ENCODE results near the gene PCDHGB4.
A peak's percentile ranks its signal among the peaks of the same experiment; 100 is the strongest.
"Not testable (repeated sequence)": the region's sequence is repeated elsewhere in the genome, so short reads cannot be mapped to it uniquely, and the experiment has no call there.

Gene PCDHGB4

DNA sequence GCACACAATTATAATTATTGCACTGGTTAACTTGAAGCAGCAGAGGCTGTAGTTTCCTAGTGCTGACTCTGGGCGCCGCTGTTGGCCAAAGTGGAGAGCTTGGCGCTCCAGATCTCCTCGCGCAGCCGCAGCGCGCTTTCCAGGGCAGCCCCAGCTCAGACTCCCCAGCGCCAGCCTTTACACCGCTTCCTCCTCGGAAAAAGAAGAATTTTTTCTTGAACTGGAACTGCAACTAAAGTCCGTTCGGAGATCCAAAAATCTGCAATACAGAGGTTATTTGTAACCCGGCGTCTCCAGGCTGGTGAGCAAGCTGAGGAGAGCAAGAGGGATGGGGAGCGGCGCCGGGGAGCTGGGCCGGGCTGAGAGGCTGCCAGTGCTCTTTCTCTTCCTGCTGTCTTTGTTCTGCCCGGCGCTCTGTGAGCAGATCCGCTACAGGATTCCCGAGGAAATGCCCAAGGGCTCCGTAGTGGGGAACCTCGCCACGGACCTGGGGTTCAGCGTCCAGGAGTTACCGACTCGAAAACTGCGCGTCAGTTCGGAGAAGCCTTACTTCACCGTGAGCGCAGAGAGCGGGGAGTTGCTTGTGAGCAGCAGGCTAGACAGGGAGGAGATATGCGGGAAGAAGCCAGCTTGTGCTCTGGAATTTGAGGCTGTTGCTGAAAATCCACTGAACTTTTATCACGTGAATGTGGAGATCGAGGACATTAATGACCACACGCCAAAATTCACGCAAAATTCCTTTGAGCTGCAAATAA lies at the start of gene PCDHGB4:
TSS of gene PCDHGB4 (plus strand) at position 142 of the 755 bp plus-strand sequence. CDS start at position 329, 187 bp downstream.
- DNase-seq = not testable (repeated sequence)

DNA sequence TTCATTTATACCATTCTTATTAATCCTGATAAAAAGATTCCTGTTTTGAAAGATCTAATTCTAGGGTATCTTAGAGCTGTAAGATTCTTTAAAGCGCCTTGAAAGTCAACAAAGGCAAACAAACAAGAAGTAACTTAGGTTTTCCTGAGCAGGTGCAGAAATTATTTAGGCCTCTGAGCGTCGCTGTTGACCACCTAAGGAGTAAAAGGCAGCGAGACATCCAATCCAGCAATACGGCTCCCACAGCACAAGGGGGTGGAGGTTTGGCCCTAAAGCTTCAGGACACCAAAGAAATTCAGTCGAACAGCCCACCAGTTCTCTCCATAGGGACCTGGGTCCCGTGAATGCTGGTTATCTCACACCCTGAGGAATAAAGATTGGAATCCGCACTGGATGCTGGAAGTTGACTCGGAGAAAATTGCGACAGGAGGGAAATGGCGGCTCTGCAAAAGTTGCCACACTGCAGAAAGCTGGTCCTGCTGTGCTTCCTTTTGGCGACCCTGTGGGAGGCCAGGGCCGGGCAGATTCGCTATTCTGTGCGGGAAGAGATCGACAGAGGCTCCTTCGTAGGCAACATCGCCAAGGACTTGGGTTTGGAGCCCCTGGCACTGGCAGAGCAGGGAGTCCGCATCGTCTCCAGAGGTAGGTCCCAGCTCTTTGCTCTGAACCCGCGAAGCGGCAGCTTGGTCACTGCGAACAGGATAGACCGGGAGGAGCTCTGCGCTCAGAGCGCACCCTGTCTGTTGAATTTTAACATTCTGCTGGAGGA lies 48.8 kb upstream of the PCDHGB4 start, which contains the start of gene PCDHGA2:
TSS of gene PCDHGA2 (plus strand) at position 223 of the 769 bp plus-strand sequence.
- no peak for DNase-seq

- DNase-seq = not testable (repeated sequence)
These were observed 46.6 kb upstream of the PCDHGB4 start for GRCh38 chr5:141340781-141341354.

GRCh38 chr5:141342773-141343172 lies 44.7 kb upstream of the PCDHGB4 start:
- DNase-seq = no peak

- DNase-seq = no peak
These were observed 44.1 kb upstream of the PCDHGB4 start, which contains the start of gene PCDHGA3 for GRCh38 chr5:141343242-141343952. TSS of gene PCDHGA3 (plus strand) at chr5:141343829. CDS start at chr5:141344034, 205 bp downstream.

DNA sequence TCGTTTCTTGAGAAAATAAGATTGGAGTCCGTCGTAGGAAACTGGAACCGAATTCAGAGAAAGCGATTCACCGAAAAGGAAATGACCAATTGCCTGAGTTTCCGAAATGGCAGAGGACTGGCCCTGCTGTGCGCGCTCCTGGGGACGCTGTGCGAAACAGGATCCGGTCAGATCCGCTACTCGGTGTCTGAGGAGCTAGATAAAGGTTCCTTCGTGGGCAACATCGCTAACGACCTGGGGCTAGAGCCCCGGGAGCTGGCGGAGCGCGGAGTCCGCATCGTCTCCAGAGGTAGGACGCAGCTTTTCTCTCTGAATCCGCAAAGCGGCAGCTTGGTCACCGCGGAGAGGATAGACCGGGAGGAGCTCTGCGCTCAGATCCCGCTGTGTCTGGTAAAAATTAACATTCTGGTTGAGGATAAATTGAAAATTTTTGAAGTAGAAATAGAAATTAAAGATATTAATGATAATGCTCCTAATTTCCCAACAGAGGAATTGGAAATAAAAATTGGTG lies 43.5 kb upstream of the PCDHGB4 start:
- no peak for DNase-seq

GRCh38 chr5:141345327-141345726 lies 42.2 kb upstream of the PCDHGB4 start:
- no peak for DNase-seq

GRCh38 chr5:141346017-141346416 lies 41.5 kb upstream of the PCDHGB4 start:
- not testable (repeated sequence) for DNase-seq

DNA sequence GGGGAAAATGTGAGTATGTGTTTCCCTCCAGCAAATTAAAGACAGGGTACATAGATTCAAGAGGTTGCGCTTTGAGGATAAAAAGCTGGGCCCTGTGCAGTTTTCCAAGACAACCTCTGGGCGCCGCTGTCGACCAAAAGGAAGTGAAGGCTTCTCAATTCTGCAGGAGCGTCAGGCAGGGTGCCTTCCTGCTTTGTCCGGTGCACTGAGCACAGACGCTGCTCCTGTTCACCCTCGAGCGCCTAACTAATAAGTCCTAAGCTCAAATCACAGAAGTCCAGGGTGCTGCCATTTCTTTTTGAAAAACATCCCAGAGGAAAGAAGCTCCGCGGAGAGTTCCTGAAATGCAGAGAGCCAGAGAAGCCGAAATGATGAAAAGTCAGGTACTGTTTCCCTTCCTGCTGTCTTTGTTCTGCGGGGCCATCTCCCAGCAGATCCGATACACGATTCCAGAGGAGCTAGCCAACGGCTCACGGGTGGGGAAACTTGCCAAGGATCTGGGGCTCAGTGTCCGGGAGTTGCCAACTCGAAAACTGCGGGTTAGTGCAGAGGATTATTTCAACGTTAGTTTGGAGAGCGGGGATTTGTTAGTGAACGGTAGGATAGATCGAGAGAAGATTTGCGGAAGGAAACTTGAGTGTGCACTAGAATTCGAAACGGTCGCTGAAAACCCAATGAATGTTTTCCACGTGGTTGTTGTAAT lies 37.4 kb upstream of the PCDHGB4 start, which contains the start of gene PCDHGB1:
TSS of gene PCDHGB1 (plus strand) at position 183 of the 703 bp plus-strand sequence. CDS start at position 345, 162 bp downstream.
- peak; percentile 48 for DNase-seq

GRCh38 chr5:141351591-141351990 lies 35.9 kb upstream of the PCDHGB4 start:
- no peak for DNase-seq

- no peak for DNase-seq
These were observed 32.5 kb upstream of the PCDHGB4 start, which contains the start of gene PCDHGA4 for GRCh38 chr5:141354900-141355469. TSS of gene PCDHGA4 (plus strand) at chr5:141355021. CDS start at chr5:141355108, 87 bp downstream.

- no peak for DNase-seq
These were observed 31.9 kb upstream of the PCDHGB4 start for GRCh38 chr5:141355641-141356040.

DNA sequence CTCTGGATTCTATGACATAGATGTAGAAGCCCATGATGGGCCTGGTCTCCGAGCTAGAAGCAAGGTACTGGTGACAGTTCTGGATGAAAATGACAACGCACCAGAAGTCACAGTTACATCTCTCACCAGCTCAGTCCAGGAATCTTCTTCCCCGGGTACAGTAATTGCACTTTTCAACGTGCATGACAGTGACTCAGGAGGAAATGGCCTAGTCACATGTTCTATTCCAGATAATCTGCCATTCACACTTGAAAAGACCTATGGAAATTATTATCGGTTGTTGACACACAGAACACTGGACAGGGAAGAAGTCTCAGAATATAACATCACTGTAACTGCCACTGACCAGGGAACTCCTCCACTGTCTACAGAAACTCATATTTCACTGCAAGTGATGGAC lies 31.4 kb upstream of the PCDHGB4 start:
- no peak for DNase-seq

- DNase-seq = no peak
These were observed 30.5 kb upstream of the PCDHGB4 start for GRCh38 chr5:141356950-141357349.

- DNase-seq = peak; percentile 18
These were observed 27.6 kb upstream of the PCDHGB4 start, which contains the start of gene PCDHGB2 for GRCh38 chr5:141359790-141360426. TSS of gene PCDHGB2 (plus strand) at chr5:141359994. CDS start at chr5:141360136, 142 bp downstream.

GRCh38 chr5:141360685-141361084 lies 26.8 kb upstream of the PCDHGB4 start:
- no peak for DNase-seq

- DNase-seq = no peak
These were observed 24.8 kb upstream of the PCDHGB4 start for GRCh38 chr5:141362719-141363118.

DNA sequence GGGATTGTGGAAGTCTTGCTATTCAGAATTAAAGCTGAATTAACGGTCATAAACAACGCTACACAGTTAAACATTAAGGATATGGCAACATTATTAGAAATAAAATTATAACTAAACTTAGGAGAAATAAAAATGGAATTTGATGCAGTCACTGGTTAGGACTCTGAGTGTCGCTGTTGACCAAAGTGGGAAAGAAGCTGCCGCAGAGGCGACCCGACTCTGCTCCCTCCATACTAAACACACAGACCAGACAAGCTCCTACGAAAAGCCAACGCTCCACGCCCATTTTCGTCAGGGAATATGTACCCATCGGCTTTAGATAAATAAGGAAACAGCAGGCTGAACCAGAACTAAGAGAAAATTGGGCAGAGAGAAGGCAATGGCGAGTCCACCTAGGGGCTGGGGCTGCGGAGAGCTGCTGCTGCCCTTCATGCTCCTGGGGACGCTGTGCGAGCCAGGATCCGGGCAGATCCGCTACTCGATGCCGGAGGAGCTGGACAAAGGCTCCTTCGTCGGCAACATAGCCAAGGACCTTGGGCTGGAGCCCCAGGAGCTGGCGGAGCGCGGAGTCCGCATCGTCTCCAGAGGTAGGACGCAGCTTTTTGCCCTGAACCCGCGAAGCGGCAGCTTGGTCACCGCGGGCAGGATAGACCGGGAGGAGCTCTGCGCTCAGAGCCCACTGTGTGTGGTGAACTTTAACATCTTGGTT lies 23.4 kb upstream of the PCDHGB4 start, which contains the start of gene PCDHGA5:
TSS of gene PCDHGA5 (plus strand) at position 211 of the 709 bp plus-strand sequence. CDS start at position 380, 169 bp downstream.
- DNase-seq = no peak

DNA sequence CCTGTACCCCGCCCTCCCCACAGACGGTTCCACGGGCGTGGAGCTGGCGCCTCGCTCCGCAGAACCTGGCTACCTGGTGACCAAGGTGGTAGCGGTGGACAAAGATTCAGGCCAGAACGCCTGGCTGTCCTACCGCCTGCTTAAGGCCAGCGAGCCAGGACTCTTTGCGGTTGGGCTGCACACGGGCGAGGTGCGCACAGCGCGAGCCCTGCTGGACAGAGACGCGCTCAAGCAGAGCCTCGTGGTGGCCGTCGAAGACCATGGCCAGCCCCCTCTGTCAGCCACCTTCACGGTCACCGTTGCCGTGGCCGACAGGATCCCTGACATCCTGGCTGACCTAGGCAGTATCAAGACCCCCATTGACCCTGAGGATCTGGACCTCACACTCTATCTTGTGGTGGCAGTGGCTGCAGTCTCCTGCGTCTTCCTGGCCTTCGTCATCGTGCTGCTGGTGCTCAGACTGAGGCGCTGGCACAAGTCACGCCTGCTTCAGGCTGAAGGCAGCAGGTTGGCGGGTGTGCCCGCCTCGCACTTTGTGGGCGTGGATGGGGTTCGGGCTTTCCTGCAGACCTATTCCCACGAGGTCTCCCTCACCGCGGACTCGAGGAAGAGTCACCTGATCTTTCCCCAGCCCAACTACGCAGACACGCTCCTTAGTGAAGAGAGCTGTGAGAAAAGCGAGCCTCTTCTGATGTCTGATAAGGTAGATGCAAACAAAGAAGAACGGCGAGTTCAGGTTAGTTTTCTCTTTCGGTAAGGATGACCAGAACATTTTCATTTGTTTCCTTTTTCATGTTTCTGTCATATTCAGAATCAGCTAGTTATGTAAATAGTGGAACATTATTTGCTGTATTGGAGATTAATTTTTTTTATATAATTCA lies 21.2 kb upstream of the PCDHGB4 start:
- DNase-seq = no peak
